Prostate gland (tissue), 2 donors: Measurements from ENCODE around the gene PPP1R10.

Experiments
- POLR2A ChIP-seq: fragments of 450-650 bp; IDR thresholded peaks from one replicate; pipeline ENCODE4 v1.6.1; 2016; ENCODE audit warnings: antibody characterized with exemption, mild to moderate bottlenecking
- POLR2AphosphoS5 ChIP-seq: sonication (generic); formaldehyde crosslinking; IDR thresholded peaks from one replicate; pipeline ENCODE4 v1.6.1; 2017; ENCODE audit warnings: antibody characterized with exemption
- TF ChIP-seq, protein P1 (sequence below), 4 experiments: fragments of 200-600 bp in 2 of 4; fragments of 450-650 bp in 2 of 4; sonication (generic) in 2 of 4; IDR thresholded peaks; 1 replicate in 3 of 4; 2 replicates in 1 of 4; pipeline ENCODE4 v1.5.1; 2016 to 2019; ENCODE audit warnings: antibody characterized with exemption in 4 of 4, mild to moderate bottlenecking in 2 of 4, moderate library complexity in 2 of 4

DNA sequence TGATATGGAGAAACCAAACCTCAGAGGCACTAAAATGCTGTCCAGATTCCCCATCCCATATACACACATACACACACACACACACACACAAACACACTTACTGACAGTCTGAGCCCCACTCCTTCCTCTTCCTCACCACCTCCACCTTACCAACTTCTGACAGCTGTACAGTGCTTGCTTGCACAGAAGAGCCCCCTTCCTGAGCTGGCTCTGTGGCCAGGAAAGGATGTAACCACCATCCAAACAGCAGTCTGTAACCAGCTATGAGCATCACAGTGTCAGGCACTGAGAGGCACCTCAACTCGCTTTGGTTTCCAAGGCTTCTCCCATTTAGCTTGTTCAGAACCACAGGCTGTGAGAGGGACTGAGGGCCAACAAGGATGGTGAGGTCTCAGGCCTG is 24.0 kb upstream of the PPP1R10 start:
- TF ChIP-seq, protein P1, sequence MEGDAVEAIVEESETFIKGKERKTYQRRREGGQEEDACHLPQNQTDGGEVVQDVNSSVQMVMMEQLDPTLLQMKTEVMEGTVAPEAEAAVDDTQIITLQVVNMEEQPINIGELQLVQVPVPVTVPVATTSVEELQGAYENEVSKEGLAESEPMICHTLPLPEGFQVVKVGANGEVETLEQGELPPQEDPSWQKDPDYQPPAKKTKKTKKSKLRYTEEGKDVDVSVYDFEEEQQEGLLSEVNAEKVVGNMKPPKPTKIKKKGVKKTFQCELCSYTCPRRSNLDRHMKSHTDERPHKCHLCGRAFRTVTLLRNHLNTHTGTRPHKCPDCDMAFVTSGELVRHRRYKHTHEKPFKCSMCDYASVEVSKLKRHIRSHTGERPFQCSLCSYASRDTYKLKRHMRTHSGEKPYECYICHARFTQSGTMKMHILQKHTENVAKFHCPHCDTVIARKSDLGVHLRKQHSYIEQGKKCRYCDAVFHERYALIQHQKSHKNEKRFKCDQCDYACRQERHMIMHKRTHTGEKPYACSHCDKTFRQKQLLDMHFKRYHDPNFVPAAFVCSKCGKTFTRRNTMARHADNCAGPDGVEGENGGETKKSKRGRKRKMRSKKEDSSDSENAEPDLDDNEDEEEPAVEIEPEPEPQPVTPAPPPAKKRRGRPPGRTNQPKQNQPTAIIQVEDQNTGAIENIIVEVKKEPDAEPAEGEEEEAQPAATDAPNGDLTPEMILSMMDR (IDR thresholded peaks at IDR 0.05), result no peak
- TF ChIP-seq POLR2AphosphoS5, result no peak
- TF ChIP-seq POLR2A, result no peak
